Measurements from ENCODE around the gene PSORS1C2.

The PSORS1C2 gene

GRCh38 chr6:31161216-31162126 is 22.6 kb upstream of the PSORS1C2 start:
- TF ChIP-seq ZNF274 (IDR thresholded peaks at IDR 0.05; ENCODE audit: low read depth, low read length), result no peak
- no peak overlapping the region for H3K4me3 ChIP-seq (ENCODE audit: low read length)

GRCh38 chr6:31158863-31159855 is 20.3 kb upstream of the PSORS1C2 start:
- peak overlapping the region; percentile 89 for H3K4me3 ChIP-seq (ENCODE audit: low read length)
- no peak for TF ChIP-seq ZNF274 (IDR thresholded peaks at IDR 0.05; ENCODE audit: low read depth, low read length)

- peak within 1 kb of the TSS; percentile 89 for H3K4me3 ChIP-seq (ENCODE audit: low read length)
- TF ChIP-seq ZNF274 (IDR thresholded peaks at IDR 0.05; ENCODE audit: low read depth, low read length), result no peak
These were observed 19.4 kb upstream of the PSORS1C2 start, which contains the start of gene TCF19 for GRCh38 chr6:31158140-31158862. TCF19 (plus strand) TSS chr6:31158589; CDS start chr6:31159470, 881 bp downstream.

- no peak for TF ChIP-seq ZNF274 (IDR thresholded peaks at IDR 0.05; ENCODE audit: low read depth, low read length)
- H3K4me3 ChIP-seq (ENCODE audit: low read length), result peak within 1 kb of the TSS; percentile 89
These were observed 18.8 kb upstream of the PSORS1C2 start, which contains the start of gene CCHCR1 for GRCh38 chr6:31157513-31158139. CCHCR1 (minus strand) TSS chr6:31157802; CDS start chr6:31157600, 202 bp downstream.

GRCh38 chr6:31156641-31157040 is 17.8 kb upstream of the PSORS1C2 start:
- TF ChIP-seq ZNF274 (IDR thresholded peaks at IDR 0.05; ENCODE audit: low read depth, low read length), result no peak
- no peak overlapping the region for H3K4me3 ChIP-seq (ENCODE audit: low read length)

- no peak overlapping the region for H3K4me3 ChIP-seq (ENCODE audit: low read length)
- no peak for TF ChIP-seq ZNF274 (IDR thresholded peaks at IDR 0.05; ENCODE audit: low read depth, low read length)
These were observed 15.6 kb upstream of the PSORS1C2 start for GRCh38 chr6:31154436-31154835.

GRCh38 chr6:31152781-31153180 is 13.9 kb upstream of the PSORS1C2 start:
- H3K4me3 ChIP-seq (ENCODE audit: low read length), result no peak overlapping the region
- TF ChIP-seq ZNF274 (IDR thresholded peaks at IDR 0.05; ENCODE audit: low read depth, low read length), result no peak

- TF ChIP-seq ZNF274 (IDR thresholded peaks at IDR 0.05; ENCODE audit: low read depth, low read length), result no peak
- no peak overlapping the region for H3K4me3 ChIP-seq (ENCODE audit: low read length)
These were observed 11.1 kb upstream of the PSORS1C2 start for GRCh38 chr6:31149827-31150447.

- TF ChIP-seq ZNF274 (IDR thresholded peaks at IDR 0.05; ENCODE audit: low read depth, low read length), result no peak
- no peak overlapping the region for H3K4me3 ChIP-seq (ENCODE audit: low read length)
These were observed 6.5 kb upstream of the PSORS1C2 start for GRCh38 chr6:31145386-31145785.

GRCh38 chr6:31144970-31145340 is 6.1 kb upstream of the PSORS1C2 start:
- TF ChIP-seq ZNF274 (IDR thresholded peaks at IDR 0.05; ENCODE audit: low read depth, low read length), result no peak
- H3K4me3 ChIP-seq (ENCODE audit: low read length), result no peak overlapping the region

- no peak for TF ChIP-seq ZNF274 (IDR thresholded peaks at IDR 0.05; ENCODE audit: low read depth, low read length)
- H3K4me3 ChIP-seq (ENCODE audit: low read length), result no peak overlapping the region
These were observed 5.6 kb upstream of the PSORS1C2 start for GRCh38 chr6:31144296-31144969.

- TF ChIP-seq ZNF274 (IDR thresholded peaks at IDR 0.05; ENCODE audit: low read depth, low read length), result no peak
These were observed 4.3 kb upstream of the PSORS1C2 start for GRCh38 chr6:31143148-31143547.

More at GRCh38 chr6:31143148-31143547, 4.3 kb upstream of the PSORS1C2 start:
- H3K4me3 ChIP-seq (ENCODE audit: low read length), result no peak overlapping the region
